Activated naive CD8-positive, alpha-beta T cell (primary cell): ENCODE data around the gene RCC2.

Experiments
- H3K27ac Mint-ChIP-seq: one replicate; pipeline ENCODE4 v1.8.0; 2021; ENCODE audit warnings: mixed read lengths
- H3K27me3 Mint-ChIP-seq: one replicate; pipeline ENCODE4 v1.8.0; 2021; ENCODE audit warnings: mixed read lengths
- H3K36me3 Mint-ChIP-seq: one replicate; pipeline ENCODE4 v1.8.0; 2021; ENCODE audit warnings: mixed read lengths
- H3K4me1 Mint-ChIP-seq: one replicate; pipeline ENCODE4 v1.8.0; 2021; ENCODE audit warnings: low read depth, mixed read lengths
- H3K4me3 Mint-ChIP-seq: one replicate; pipeline ENCODE4 v1.8.0; 2021; ENCODE audit warnings: mild to moderate bottlenecking, mixed read lengths
- H3K9me3 Mint-ChIP-seq: one replicate; pipeline ENCODE4 v1.8.0; 2021; ENCODE audit warnings: low read depth, mixed read lengths

RCC2 gene

DNA sequence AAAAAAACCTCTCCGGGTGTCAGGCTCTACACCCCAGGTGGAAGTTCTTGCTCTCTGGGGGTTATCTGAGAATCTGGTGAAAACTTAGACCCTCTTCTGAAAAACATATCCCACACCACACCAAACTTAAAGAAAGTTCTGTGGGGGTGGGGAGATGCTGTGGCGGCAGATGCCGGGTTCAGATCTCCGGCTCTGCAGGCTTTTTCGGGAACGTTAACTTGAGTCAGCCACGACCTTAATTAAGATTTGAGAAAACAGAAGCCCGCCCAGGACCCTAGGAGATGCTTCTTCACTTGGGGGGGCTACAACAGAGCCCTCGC, 2.3 kb downstream of the RCC2 start:
- Mint-ChIP-seq H3K9me3 (no peaks in the 10 kb centered on the region), H3K36me3 (no peaks in the 10 kb centered on the region), H3K27me3 (no peaks in the 10 kb centered on the region), H3K27ac (peak overlapping the region; percentile 83), H3K4me1 (peaks cover 61% of the 10 kb centered on the region), H3K4me3 (peak overlapping the region; percentile 83)

DNA sequence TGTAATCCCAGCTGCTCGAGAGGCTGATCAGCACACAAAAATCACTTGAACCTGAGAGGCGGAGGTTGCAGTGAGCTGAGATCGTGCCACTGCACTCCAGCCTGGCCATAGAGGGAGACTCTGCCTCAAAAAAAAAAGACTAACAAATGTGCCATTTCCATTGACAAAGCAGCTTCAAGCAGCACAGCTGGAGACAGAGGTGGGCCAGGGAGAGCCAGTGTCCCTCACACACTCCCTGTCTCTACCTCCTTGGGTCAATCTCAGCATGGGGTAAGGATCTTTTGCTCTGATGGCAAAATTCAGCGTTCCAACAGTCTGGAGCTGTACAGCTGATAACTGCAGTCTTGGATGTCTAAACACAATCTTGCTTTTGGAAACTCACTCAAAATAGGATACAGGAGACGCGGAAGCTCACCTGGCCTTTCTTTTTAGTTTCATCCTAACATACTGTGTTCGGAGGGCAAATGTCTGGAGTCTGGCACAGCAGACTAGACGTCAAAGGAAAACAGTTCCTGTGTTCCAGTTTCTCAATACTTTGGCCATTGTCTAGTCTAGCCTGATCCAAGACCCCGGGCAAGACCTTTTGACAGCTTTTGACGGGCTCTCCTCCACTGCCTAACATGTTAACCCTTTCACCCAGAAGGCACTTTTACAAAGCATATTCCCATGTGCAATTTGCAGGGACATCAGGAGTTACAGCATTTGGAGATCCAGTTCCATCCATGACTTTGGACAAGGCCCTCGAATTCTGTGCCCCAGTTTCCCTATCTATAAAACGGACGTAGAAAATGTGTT, 2.9 kb downstream of the RCC2 start:
- H3K4me3 Mint-ChIP-seq = peak overlapping the region; percentile 83
- H3K9me3 Mint-ChIP-seq = no peaks in the 10 kb centered on the region
- no peaks in the 10 kb centered on the region for H3K27me3 Mint-ChIP-seq
- H3K27ac Mint-ChIP-seq = peak overlapping the region; percentile 83
- no peaks in the 10 kb centered on the region for H3K36me3 Mint-ChIP-seq
- peaks cover 62% of the 10 kb centered on the region for H3K4me1 Mint-ChIP-seq

GRCh38 chr1:17434601-17435000, 4.9 kb downstream of the RCC2 start:
- Mint-ChIP-seq H3K4me1 (peaks cover 51% of the 10 kb centered on the region), H3K27ac (peak overlapping the region; percentile 12), H3K9me3 (no peaks in the 10 kb centered on the region), H3K36me3 (no peaks in the 10 kb centered on the region), H3K4me3 (peak overlapping the region; percentile 42), H3K27me3 (no peaks in the 10 kb centered on the region)

DNA sequence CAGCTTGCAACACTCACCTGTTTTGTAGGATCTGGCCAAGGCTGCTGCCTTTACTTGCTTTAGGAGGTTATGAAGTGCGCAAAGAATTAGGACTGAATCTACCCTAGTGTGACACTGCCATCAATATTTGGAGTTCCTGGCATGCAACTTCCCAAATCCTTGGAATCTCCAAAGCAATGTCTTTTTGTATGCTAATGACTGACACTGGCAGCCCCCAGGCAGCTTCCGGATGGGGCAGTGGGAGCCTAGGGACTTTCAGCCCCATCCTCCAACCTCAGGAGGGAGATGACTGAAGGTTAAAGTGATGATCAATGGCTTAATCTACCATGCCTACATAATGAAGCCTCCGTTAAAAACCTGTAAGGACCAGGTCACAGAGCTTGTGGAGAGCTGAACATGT, 5.5 kb downstream of the RCC2 start:
- peaks cover 56% of the 10 kb centered on the region for H3K4me1 Mint-ChIP-seq

GRCh38 chr1:17433261-17433660, 6.2 kb downstream of the RCC2 start:
- no peaks in the 10 kb centered on the region for H3K9me3 Mint-ChIP-seq
- H3K36me3 Mint-ChIP-seq = no peaks in the 10 kb centered on the region
- no peak overlapping the region for H3K27ac Mint-ChIP-seq
- peaks cover 58% of the 10 kb centered on the region for H3K4me1 Mint-ChIP-seq
- no peak overlapping the region for H3K4me3 Mint-ChIP-seq
- no peaks in the 10 kb centered on the region for H3K27me3 Mint-ChIP-seq

More for the DNA sequence above, 5.5 kb downstream of the RCC2 start:
- no peak overlapping the region for H3K27ac Mint-ChIP-seq
- H3K27me3 Mint-ChIP-seq = no peaks in the 10 kb centered on the region
- H3K9me3 Mint-ChIP-seq = no peaks in the 10 kb centered on the region
- peak overlapping the region; percentile 6 for H3K4me3 Mint-ChIP-seq
- H3K36me3 Mint-ChIP-seq = no peaks in the 10 kb centered on the region

DNA sequence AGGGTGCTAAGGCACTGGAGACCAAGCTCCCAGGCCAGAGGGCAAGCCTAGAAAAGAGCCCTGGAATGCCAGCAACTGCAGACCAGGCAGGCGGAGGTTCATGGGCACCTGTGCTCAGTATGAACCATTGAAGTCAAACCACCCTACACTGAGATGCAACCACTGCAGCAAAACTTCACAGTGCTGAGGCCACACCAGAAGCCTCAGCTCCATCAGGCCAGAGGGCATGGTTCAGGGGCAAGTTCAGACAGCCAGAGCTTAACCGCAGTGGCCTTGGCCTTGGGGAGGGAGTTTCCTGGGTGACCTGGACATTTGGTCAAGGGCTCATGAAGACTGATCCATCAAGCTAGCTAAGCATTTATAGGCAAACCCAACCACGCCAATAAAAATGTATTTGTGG, 7.1 kb downstream of the RCC2 start:
- Mint-ChIP-seq H3K27ac (no peak overlapping the region), H3K27me3 (no peaks in the 10 kb centered on the region), H3K4me1 (peaks cover 58% of the 10 kb centered on the region), H3K36me3 (no peaks in the 10 kb centered on the region), H3K4me3 (no peak overlapping the region), H3K9me3 (no peaks in the 10 kb centered on the region)

DNA sequence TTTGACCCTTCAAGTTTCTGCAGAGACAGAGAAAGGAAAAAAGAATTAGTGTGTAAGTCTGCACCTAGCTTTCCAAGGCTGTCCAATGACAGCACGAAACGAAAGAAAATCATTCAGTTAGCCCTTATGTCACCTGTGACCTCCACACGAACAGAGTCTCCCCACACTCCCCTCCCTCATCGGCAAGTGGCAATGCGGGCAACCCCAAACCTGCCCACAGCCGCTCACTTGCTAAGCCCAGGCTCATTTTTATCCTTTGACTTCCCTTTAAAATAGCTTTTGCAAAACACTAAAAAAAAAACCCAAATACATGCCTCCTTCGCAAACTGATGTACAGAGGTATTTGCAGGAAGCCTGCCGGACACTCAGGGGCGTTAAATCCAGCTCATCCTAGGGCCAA, 10.3 kb downstream of the RCC2 start:
- no peaks in the 10 kb centered on the region for H3K9me3 Mint-ChIP-seq
- H3K27ac Mint-ChIP-seq = no peak overlapping the region
- peaks cover 33% of the 10 kb centered on the region for H3K4me1 Mint-ChIP-seq
- no peaks in the 10 kb centered on the region for H3K27me3 Mint-ChIP-seq
- no peak overlapping the region for H3K4me3 Mint-ChIP-seq
- H3K36me3 Mint-ChIP-seq = no peaks in the 10 kb centered on the region

GRCh38 chr1:17427696-17428660, 11.5 kb downstream of the RCC2 start:
- no peaks in the 10 kb centered on the region for H3K27me3 Mint-ChIP-seq
- H3K27ac Mint-ChIP-seq = peak overlapping the region; percentile 50
- H3K4me1 Mint-ChIP-seq = peaks cover 29% of the 10 kb centered on the region
- H3K9me3 Mint-ChIP-seq = no peaks in the 10 kb centered on the region
- H3K4me3 Mint-ChIP-seq = no peak overlapping the region
- no peaks in the 10 kb centered on the region for H3K36me3 Mint-ChIP-seq

- peak overlapping the region; percentile 46 for H3K27ac Mint-ChIP-seq
- H3K27me3 Mint-ChIP-seq = no peaks in the 10 kb centered on the region
- H3K9me3 Mint-ChIP-seq = no peaks in the 10 kb centered on the region
- H3K36me3 Mint-ChIP-seq = no peaks in the 10 kb centered on the region
- no peak overlapping the region for H3K4me3 Mint-ChIP-seq
- peaks cover 19% of the 10 kb centered on the region for H3K4me1 Mint-ChIP-seq
Observed at GRCh38 chr1:17425806-17426600, 13.5 kb downstream of the RCC2 start.

- no peaks in the 10 kb centered on the region for H3K27me3 Mint-ChIP-seq
- no peak overlapping the region for H3K27ac Mint-ChIP-seq
- peaks cover 8% of the 10 kb centered on the region for H3K4me1 Mint-ChIP-seq
- no peaks in the 10 kb centered on the region for H3K9me3 Mint-ChIP-seq
- H3K4me3 Mint-ChIP-seq = no peak overlapping the region
- no peaks in the 10 kb centered on the region for H3K36me3 Mint-ChIP-seq
Observed at GRCh38 chr1:17423781-17424245, 15.7 kb downstream of the RCC2 start.

DNA sequence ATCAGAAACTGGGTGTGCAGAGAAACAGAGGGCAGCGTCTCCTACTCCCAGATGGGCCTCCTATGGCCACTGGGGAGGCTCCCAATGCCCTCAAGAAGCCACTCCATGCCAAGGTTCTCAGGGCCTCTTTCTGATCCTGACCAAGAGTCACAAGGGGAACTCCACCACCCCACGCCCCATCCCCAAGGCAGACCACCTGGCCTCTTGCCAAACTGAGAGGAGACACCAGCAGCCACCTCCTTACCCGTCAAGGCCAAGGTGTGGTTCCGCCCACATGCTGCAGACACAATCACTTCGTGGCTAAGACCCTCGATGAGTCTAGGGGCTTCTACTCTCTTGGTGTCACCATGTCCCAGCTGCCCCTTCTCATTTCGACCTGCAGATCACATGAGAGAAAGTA, 17.0 kb downstream of the RCC2 start:
- Mint-ChIP-seq H3K27ac (peak overlapping the region; percentile 46), H3K36me3 (no peaks in the 10 kb centered on the region), H3K4me1 (peaks cover 8% of the 10 kb centered on the region)

GRCh38 chr1:17420391-17420918, 19.0 kb downstream of the RCC2 start:
- Mint-ChIP-seq H3K9me3 (no peaks in the 10 kb centered on the region), H3K4me1 (peaks cover 8% of the 10 kb centered on the region), H3K4me3 (no peak overlapping the region), H3K36me3 (peaks cover 3% of the 10 kb centered on the region), H3K27ac (peak overlapping the region; percentile 28), H3K27me3 (no peaks in the 10 kb centered on the region)

More for the DNA sequence above, 17.0 kb downstream of the RCC2 start:
- H3K27me3 Mint-ChIP-seq = no peaks in the 10 kb centered on the region
- H3K4me3 Mint-ChIP-seq = no peak overlapping the region
- H3K9me3 Mint-ChIP-seq = no peaks in the 10 kb centered on the region

GRCh38 chr1:17419626-17420328, 19.7 kb downstream of the RCC2 start:
- Mint-ChIP-seq H3K4me3 (no peak overlapping the region), H3K27me3 (no peaks in the 10 kb centered on the region), H3K9me3 (no peaks in the 10 kb centered on the region), H3K27ac (no peak overlapping the region), H3K36me3 (peaks cover 5% of the 10 kb centered on the region), H3K4me1 (peaks cover 5% of the 10 kb centered on the region)

DNA sequence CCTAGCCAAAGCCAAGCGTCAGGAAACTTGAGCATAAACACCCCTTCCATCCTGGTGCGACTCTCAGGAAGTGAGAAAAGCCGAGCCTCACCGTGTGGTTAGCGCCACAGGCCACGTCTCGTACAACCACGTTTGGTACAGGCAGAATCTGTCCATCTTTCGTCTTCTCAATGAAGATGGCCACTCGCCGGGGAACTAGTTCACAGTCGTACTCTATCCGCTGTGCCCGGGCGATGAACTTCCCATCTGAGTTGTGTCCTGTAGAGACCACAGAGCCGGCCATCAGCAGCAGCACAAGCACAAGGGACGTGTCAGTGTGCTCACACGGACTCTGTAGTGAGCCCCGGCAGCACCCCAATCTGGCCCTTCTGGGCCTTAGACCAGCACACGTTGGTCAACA, 23.1 kb downstream of the RCC2 start:
- Mint-ChIP-seq H3K4me3 (no peak overlapping the region), H3K27me3 (no peaks in the 10 kb centered on the region), H3K36me3 (peaks cover 5% of the 10 kb centered on the region), H3K9me3 (no peaks in the 10 kb centered on the region), H3K4me1 (no peaks in the 10 kb centered on the region), H3K27ac (no peak overlapping the region)
